Measurements from ENCODE around the gene REN. TPM values are rescaled to one million over a fixed set of nuclear protein-coding genes. Genes with fewer than 3 reads are reported as not detected.

REN gene
- total RNA-seq, 1 experiment from 2014 or later, result 0.81 TPM

- Histone ChIP-seq H3F3A (ENCODE audit: insufficient read depth, low read depth) (peaks cover 10% of the 10 kb centered on the region; the same call in 1 of the 2 replicates), H2AFZ (no peak overlapping the region), H3K4me3 (no peak overlapping the region), H3K9me2 (ENCODE audit: insufficient read depth) (no peaks in the 10 kb centered on the region), H3K4me2 (no peak overlapping the region), H3K36me3 (ENCODE audit: low read depth) (no peaks in the 10 kb centered on the region), H3K27ac (no peak overlapping the region), H3K9me3 (ENCODE audit: insufficient read depth, low read depth) (no peaks in the 10 kb centered on the region), H3K79me2 (ENCODE audit: low read depth) (no peaks in the 10 kb centered on the region), H3K4me1 (replicated peaks; ENCODE audit: insufficient read depth) (peaks cover 10% of the 10 kb centered on the region), H3K27me3 (ENCODE audit: insufficient read depth, low read depth) (no peaks in the 10 kb centered on the region), H4K20me1 (ENCODE audit: insufficient read depth) (no peaks in the 10 kb centered on the region)
- BruUV-seq (replicated peaks), result no TSS peak
- TF ChIP-seq EZH2 (IDR thresholded peaks at IDR 0.05; ENCODE audit: low read depth), result no peak
- TF ChIP-seq CTCF (conservative IDR thresholded peaks at IDR 0.05), result no peak
- DNase-seq, result no peak
- ChIA-PET POLR2A (ENCODE audit: unreplicated experiment) (interaction anchor here (0.6 kb wide), 1 partner anchor 282 kb away, joined by 3 read pairs; no protein-coding TSS in a partner anchor), CTCF (no interaction called here)
- intact Hi-C loops (cut with micrococcal nuclease; ENCODE audit: unreplicated experiment), result no loop called here
These were observed 18.4 kb downstream of the REN start for GRCh38 chr1:204147406-204148383.

- Histone ChIP-seq H3K36me3 (ENCODE audit: low read depth) (no peaks in the 10 kb centered on the region), H3K4me2 (no peak overlapping the region), H3K9me3 (ENCODE audit: insufficient read depth, low read depth) (no peaks in the 10 kb centered on the region), H3K27me3 (ENCODE audit: insufficient read depth, low read depth) (no peaks in the 10 kb centered on the region), H3K27ac (no peak overlapping the region), H3K79me2 (ENCODE audit: low read depth) (no peaks in the 10 kb centered on the region), H3K4me1 (replicated peaks; ENCODE audit: insufficient read depth) (peaks cover 6% of the 10 kb centered on the region; the same call in 1 of the 2 replicates), H3K4me3 (no peak overlapping the region), H2AFZ (no peak overlapping the region), H3F3A (ENCODE audit: insufficient read depth, low read depth) (peaks cover 10% of the 10 kb centered on the region; the same call in 1 of the 2 replicates), H3K9me2 (ENCODE audit: insufficient read depth) (no peaks in the 10 kb centered on the region), H4K20me1 (ENCODE audit: insufficient read depth) (no peaks in the 10 kb centered on the region)
- BruUV-seq (replicated peaks), result no TSS peak
- ChIA-PET CTCF (no interaction called here), POLR2A (ENCODE audit: unreplicated experiment) (interaction anchor here (0.6 kb wide), 1 partner anchor 281 kb away, joined by 3 read pairs; no protein-coding TSS in a partner anchor)
- intact Hi-C loops (cut with micrococcal nuclease; ENCODE audit: unreplicated experiment), result no loop called here
- TF ChIP-seq CTCF (conservative IDR thresholded peaks at IDR 0.05) (no peak), EZH2 (IDR thresholded peaks at IDR 0.05; ENCODE audit: low read depth) (no peak)
- DNase-seq, result no peak
These were observed 19.2 kb downstream of the REN start for GRCh38 chr1:204146965-204147364.

DNA sequence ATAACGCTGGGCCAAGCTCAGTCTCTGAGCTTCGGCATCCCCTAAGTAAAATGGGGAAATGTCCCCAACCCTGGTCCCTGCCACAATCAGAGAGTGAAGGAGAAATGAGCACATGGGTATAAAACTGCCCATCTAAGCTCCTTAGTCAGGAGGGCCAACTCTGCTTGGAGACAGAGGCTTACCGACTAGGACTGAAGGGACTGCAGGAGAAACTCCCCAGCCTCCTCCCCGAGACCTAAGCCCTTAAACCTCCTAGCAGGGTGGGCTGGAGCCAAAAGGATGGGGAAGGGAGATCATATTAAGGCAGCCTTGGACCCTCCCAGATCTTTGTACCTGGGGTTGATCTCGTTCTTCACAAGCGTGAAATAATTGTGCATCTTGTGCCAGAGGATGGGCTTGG is 19.8 kb downstream of the REN start:
- Histone ChIP-seq H3K27me3 (ENCODE audit: insufficient read depth, low read depth) (no peaks in the 10 kb centered on the region), H3K4me3 (no peak overlapping the region), H4K20me1 (ENCODE audit: insufficient read depth) (no peaks in the 10 kb centered on the region), H3K4me2 (no peak overlapping the region), H3F3A (ENCODE audit: insufficient read depth, low read depth) (peaks cover 7% of the 10 kb centered on the region; the same call in 1 of the 2 replicates), H2AFZ (no peak overlapping the region), H3K27ac (no peak overlapping the region), H3K79me2 (ENCODE audit: low read depth) (no peaks in the 10 kb centered on the region), H3K36me3 (ENCODE audit: low read depth) (no peaks in the 10 kb centered on the region), H3K9me2 (ENCODE audit: insufficient read depth) (no peaks in the 10 kb centered on the region), H3K9me3 (ENCODE audit: insufficient read depth, low read depth) (no peaks in the 10 kb centered on the region), H3K4me1 (replicated peaks; ENCODE audit: insufficient read depth) (peaks cover 6% of the 10 kb centered on the region; the same call in 1 of the 2 replicates)
- TF ChIP-seq EZH2 (IDR thresholded peaks at IDR 0.05; ENCODE audit: low read depth) (no peak), CTCF (conservative IDR thresholded peaks at IDR 0.05) (no peak)
- CTCF ChIA-PET, result no interaction called here
- no TSS peak for BruUV-seq (replicated peaks)
- intact Hi-C loops (cut with micrococcal nuclease; ENCODE audit: unreplicated experiment), result no loop called here
- POLR2A ChIA-PET (ENCODE audit: unreplicated experiment), result no interaction called here
- no peak for DNase-seq

Data from PC-9 (cell line).